Measurements from ENCODE around the gene B3GALT6.
A peak's percentile ranks its signal among the peaks of the same experiment; 100 is the strongest.

B3GALT6 gene

GRCh38 chr1:1231400-1232207, 433 bp upstream of the B3GALT6 start, which contains the start of gene SDF4:
Gene SDF4 (minus strand): TSS chr1:1232001. CDS start chr1:1228772, 3,229 bp downstream.
- peaks cover 35% of the 10 kb centered on the region for H3K4me1 Mint-ChIP-seq
- peak within 1 kb of the TSS; percentile 84 for H3K27ac Mint-ChIP-seq
- peak within 1 kb of the TSS; percentile 89 for H3K4me3 Mint-ChIP-seq
- peak; percentile 98 for DNase-seq
- peak; percentile 92 for ATAC-seq
- peaks cover 28% of the 10 kb centered on the region for H3K36me3 Mint-ChIP-seq (ENCODE audit: low read depth)
- H3K9me3 Mint-ChIP-seq, result no peaks in the 10 kb centered on the region
- H3K27me3 Mint-ChIP-seq, result no peaks in the 10 kb centered on the region

- Mint-ChIP-seq H3K4me3 (peak overlapping the region; percentile 81), H3K27me3 (no peaks in the 10 kb centered on the region), H3K9me3 (no peaks in the 10 kb centered on the region), H3K4me1 (peaks cover 35% of the 10 kb centered on the region), H3K27ac (peak overlapping the region; percentile 92), H3K36me3 (ENCODE audit: low read depth) (peaks cover 24% of the 10 kb centered on the region)
- ATAC-seq, result no peak
- DNase-seq, result no peak
Measured at GRCh38 chr1:1232796-1233566, 944 bp downstream of the B3GALT6 start.

GRCh38 chr1:1233567-1233892, 1.5 kb downstream of the B3GALT6 start:
- Mint-ChIP-seq H3K9me3 (no peaks in the 10 kb centered on the region), H3K27me3 (no peaks in the 10 kb centered on the region), H3K4me3 (peak overlapping the region; percentile 81), H3K4me1 (peaks cover 35% of the 10 kb centered on the region), H3K27ac (peak overlapping the region; percentile 92), H3K36me3 (ENCODE audit: low read depth) (peaks cover 24% of the 10 kb centered on the region)
- no peak for ATAC-seq
- DNase-seq, result no peak

GRCh38 chr1:1234180-1234808, 2.3 kb downstream of the B3GALT6 start:
- Mint-ChIP-seq H3K27ac (peak overlapping the region; percentile 92), H3K4me1 (peaks cover 31% of the 10 kb centered on the region), H3K9me3 (no peaks in the 10 kb centered on the region), H3K27me3 (peaks cover 1% of the 10 kb centered on the region), H3K4me3 (peak overlapping the region; percentile 81), H3K36me3 (ENCODE audit: low read depth) (peaks cover 24% of the 10 kb centered on the region)
- ATAC-seq, result no peak
- no peak for DNase-seq

- peaks cover 1% of the 10 kb centered on the region for H3K27me3 Mint-ChIP-seq
- DNase-seq, result no peak
- ATAC-seq, result no peak
- peaks cover 19% of the 10 kb centered on the region for H3K36me3 Mint-ChIP-seq (ENCODE audit: low read depth)
- H3K4me1 Mint-ChIP-seq, result peaks cover 22% of the 10 kb centered on the region
- peak overlapping the region; percentile 81 for H3K4me3 Mint-ChIP-seq
- no peaks in the 10 kb centered on the region for H3K9me3 Mint-ChIP-seq
- no peak overlapping the region for H3K27ac Mint-ChIP-seq
Measured at GRCh38 chr1:1235016-1235744, 3.1 kb downstream of the B3GALT6 start.

- ATAC-seq (no peak), DNase-seq (no peak)
- Mint-ChIP-seq H3K4me1 (peaks cover 14% of the 10 kb centered on the region), H3K4me3 (no peak overlapping the region), H3K27me3 (peaks cover 1% of the 10 kb centered on the region), H3K27ac (no peak overlapping the region), H3K36me3 (ENCODE audit: low read depth) (peaks cover 11% of the 10 kb centered on the region), H3K9me3 (no peaks in the 10 kb centered on the region)
Measured at GRCh38 chr1:1236176-1236763, 4.2 kb downstream of the B3GALT6 start.

GRCh38 chr1:1236945-1237873, 5.2 kb downstream of the B3GALT6 start:
- no peak for ATAC-seq
- Mint-ChIP-seq H3K9me3 (no peaks in the 10 kb centered on the region), H3K36me3 (ENCODE audit: low read depth) (peaks cover 11% of the 10 kb centered on the region), H3K27me3 (peaks cover 1% of the 10 kb centered on the region), H3K4me3 (no peak overlapping the region), H3K4me1 (peaks cover 14% of the 10 kb centered on the region), H3K27ac (no peak overlapping the region)
- no peak for DNase-seq

- DNase-seq (no peak), ATAC-seq (no peak)
- H3K36me3 Mint-ChIP-seq (ENCODE audit: low read depth), result peaks cover 11% of the 10 kb centered on the region
- no peak overlapping the region for H3K4me3 Mint-ChIP-seq
- no peak overlapping the region for H3K27ac Mint-ChIP-seq
- H3K4me1 Mint-ChIP-seq, result peaks cover 14% of the 10 kb centered on the region
- peaks cover 1% of the 10 kb centered on the region for H3K27me3 Mint-ChIP-seq
- H3K9me3 Mint-ChIP-seq, result no peaks in the 10 kb centered on the region
Measured at GRCh38 chr1:1237874-1238701, 6.1 kb downstream of the B3GALT6 start.

- Mint-ChIP-seq H3K27ac (no peak overlapping the region), H3K9me3 (no peaks in the 10 kb centered on the region), H3K27me3 (peaks cover 1% of the 10 kb centered on the region), H3K4me1 (peaks cover 10% of the 10 kb centered on the region), H3K4me3 (no peak overlapping the region), H3K36me3 (ENCODE audit: low read depth) (peaks cover 7% of the 10 kb centered on the region)
- ATAC-seq (no peak), DNase-seq (no peak)
Measured at GRCh38 chr1:1238702-1239178, 6.7 kb downstream of the B3GALT6 start.

- H3K36me3 Mint-ChIP-seq (ENCODE audit: low read depth), result peaks cover 2% of the 10 kb centered on the region
- H3K4me1 Mint-ChIP-seq, result peaks cover 5% of the 10 kb centered on the region
- no peak overlapping the region for H3K4me3 Mint-ChIP-seq
- H3K27me3 Mint-ChIP-seq, result peaks cover 1% of the 10 kb centered on the region
- H3K9me3 Mint-ChIP-seq, result no peaks in the 10 kb centered on the region
- ATAC-seq, result no peak
- no peak for DNase-seq
- no peak overlapping the region for H3K27ac Mint-ChIP-seq
Measured at GRCh38 chr1:1239227-1239613, 7.2 kb downstream of the B3GALT6 start.

GRCh38 chr1:1239614-1240347, 7.7 kb downstream of the B3GALT6 start:
- H3K27ac Mint-ChIP-seq, result no peak overlapping the region
- H3K9me3 Mint-ChIP-seq, result no peaks in the 10 kb centered on the region
- DNase-seq (no peak), ATAC-seq (no peak)
- H3K4me3 Mint-ChIP-seq, result no peak overlapping the region
- H3K4me1 Mint-ChIP-seq, result no peaks in the 10 kb centered on the region
- no peaks in the 10 kb centered on the region for H3K36me3 Mint-ChIP-seq (ENCODE audit: low read depth)
- peaks cover 1% of the 10 kb centered on the region for H3K27me3 Mint-ChIP-seq

- Mint-ChIP-seq H3K4me3 (no peak overlapping the region), H3K27ac (no peak overlapping the region), H3K9me3 (no peaks in the 10 kb centered on the region), H3K4me1 (no peaks in the 10 kb centered on the region), H3K36me3 (ENCODE audit: low read depth) (no peaks in the 10 kb centered on the region), H3K27me3 (peaks cover 1% of the 10 kb centered on the region)
- DNase-seq (no peak), ATAC-seq (no peak)
Measured at GRCh38 chr1:1240348-1240732, 8.3 kb downstream of the B3GALT6 start.

Measured in activated naive CD8-positive, alpha-beta T cell treated with anti-CD3 and anti-CD28 coated beads, Interleukin-2, amount 50 U/mL, for 24 hours (primary cell).